K562 (cell line): ENCODE results near the gene MMEL1. TPM values are rescaled to one million over a fixed set of nuclear protein-coding genes. Genes with fewer than 3 reads are reported as not detected.
A peak's percentile ranks its signal among the peaks of the same experiment; 100 is the strongest.

Experiments
- ATF7 ChIP-seq: fragments of 450-650 bp; IDR thresholded peaks from 2 replicates; pipeline ENCODE4 v1.7.1; 2014; ENCODE audit warnings: mild to moderate bottlenecking, moderate library complexity
- KLF1 ChIP-seq: fragments of 450-650 bp; IDR thresholded peaks from 2 replicates; pipeline ENCODE4 v1.6.1; 2016; ENCODE audit warnings: missing genetic modification characterization, missing compliant biosample characterization
- PTRF ChIP-seq: fragments of 450-650 bp; IDR thresholded peaks from 2 replicates; pipeline ENCODE4 v1.6.1; 2016; ENCODE audit warnings: mild to moderate bottlenecking, missing genetic modification characterization, missing compliant biosample characterization
- SNIP1 ChIP-seq: fragments of 450-650 bp; IDR thresholded peaks from 2 replicates; pipeline ENCODE4 v1.7.1; 2017; ENCODE audit warnings: low read depth, mild to moderate bottlenecking
- ZNF780A ChIP-seq: fragments of 250-450 bp; sonication (Bioruptor Pico); IDR thresholded peaks from 2 replicates; pipeline ENCODE4 v1.5.0; 2021; ENCODE audit warnings: mild to moderate bottlenecking
- polyA plus RNA-seq, 8 experiments: library from polyadenylated mRNA; depleted of rRNA in 4 of 8; stranded (reverse) in 5 of 8; unstranded in 3 of 8; fragments of >200 nt; fragmentation: Nextera tagmentation in 2 of 8; fragmentation: Illumina TruSeq in 1 of 8; extraction: Ambion mirVana in 2 of 8; extraction: Trizol in 1 of 8; gene quantifications; 2 replicates each; pipeline versions ENCODE4 v1.2.1 to v1.2.3, GENCODE V29; 2011 to 2014; ENCODE audit warnings: inconsistent platforms in 1 of 8, missing spikeins in 1 of 8
- total RNA-seq, 7 experiments: library from RNA; depleted of rRNA in 6 of 7; stranded (reverse); fragments of >200 nt in 6 of 7; fragmentation: Illumina TruSeq in 2 of 7; extraction: Trizol in 2 of 7; gene quantifications; 2 replicates each; pipeline versions ENCODE4 v1.2.1 to v1.2.3, GENCODE V29; 2011 to 2021; ENCODE audit warnings: low replicate concordance in 1 of 7
- TF ChIP-seq, protein P1 (sequence below): sonication (generic); formaldehyde crosslinking; IDR thresholded peaks from 2 replicates; pipeline ENCODE4 v1.8.0; 2023; ENCODE audit warnings: mild to moderate bottlenecking, missing genetic modification reagents
- TF ChIP-seq, protein P2 (sequence below), 2 experiments: IDR thresholded peaks; 2 replicates each; pipeline ENCODE4 v1.6.1; 2011; ENCODE audit warnings: borderline replicate concordance in 1 of 2, control low read depth in 1 of 2, low read depth in 1 of 2, low read length in 1 of 2, mild to moderate bottlenecking in 1 of 2, mixed read lengths in 1 of 2, moderate library complexity in 1 of 2; ENCODE audit not compliant: insufficient read depth in 1 of 2, insufficient read length in 1 of 2, poor library complexity in 1 of 2, severe bottlenecking in 1 of 2; ENCODE audit errors: extremely low read depth in 1 of 2
- TF ChIP-seq, protein P3 (sequence below), 2 experiments: fragments of 450-650 bp; IDR thresholded peaks; 2 replicates each; pipeline ENCODE4 v1.6.1; 2018; ENCODE audit warnings: mild to moderate bottlenecking in 2 of 2, low read depth in 1 of 2; ENCODE audit not compliant: partially characterized antibody in 2 of 2
- TF ChIP-seq, protein P4 (sequence below): fragments of 200-800 bp; sonication (Bioruptor generic); IDR thresholded peaks from 2 replicates; pipeline ENCODE4 v1.6.1; 2017; ENCODE audit warnings: missing genetic modification characterization, missing compliant biosample characterization

Gene MMEL1
- total and polyA plus RNA-seq, 9 of the 15 experiments (the other 6 are each of a cell fraction or from before 2014, with no cell fraction given) = not detected

DNA sequence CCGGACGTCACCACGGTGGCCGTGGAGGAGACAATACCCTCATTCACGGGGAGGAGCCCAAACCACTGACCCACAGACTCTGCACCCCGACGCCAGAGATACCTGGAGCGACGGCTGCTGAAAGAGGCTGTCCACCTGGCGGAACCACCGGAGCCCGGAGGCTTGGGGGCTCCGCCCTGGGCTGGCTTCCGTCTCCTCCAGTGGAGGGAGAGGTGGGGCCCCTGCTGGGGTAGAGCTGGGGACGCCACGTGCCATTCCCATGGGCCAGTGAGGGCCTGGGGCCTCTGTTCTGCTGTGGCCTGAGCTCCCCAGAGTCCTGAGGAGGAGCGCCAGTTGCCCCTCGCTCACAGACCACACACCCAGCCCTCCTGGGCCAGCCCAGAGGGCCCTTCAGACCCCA, 69.6 kb downstream of the MMEL1 start (continued):
- TF ChIP-seq, protein P1, sequence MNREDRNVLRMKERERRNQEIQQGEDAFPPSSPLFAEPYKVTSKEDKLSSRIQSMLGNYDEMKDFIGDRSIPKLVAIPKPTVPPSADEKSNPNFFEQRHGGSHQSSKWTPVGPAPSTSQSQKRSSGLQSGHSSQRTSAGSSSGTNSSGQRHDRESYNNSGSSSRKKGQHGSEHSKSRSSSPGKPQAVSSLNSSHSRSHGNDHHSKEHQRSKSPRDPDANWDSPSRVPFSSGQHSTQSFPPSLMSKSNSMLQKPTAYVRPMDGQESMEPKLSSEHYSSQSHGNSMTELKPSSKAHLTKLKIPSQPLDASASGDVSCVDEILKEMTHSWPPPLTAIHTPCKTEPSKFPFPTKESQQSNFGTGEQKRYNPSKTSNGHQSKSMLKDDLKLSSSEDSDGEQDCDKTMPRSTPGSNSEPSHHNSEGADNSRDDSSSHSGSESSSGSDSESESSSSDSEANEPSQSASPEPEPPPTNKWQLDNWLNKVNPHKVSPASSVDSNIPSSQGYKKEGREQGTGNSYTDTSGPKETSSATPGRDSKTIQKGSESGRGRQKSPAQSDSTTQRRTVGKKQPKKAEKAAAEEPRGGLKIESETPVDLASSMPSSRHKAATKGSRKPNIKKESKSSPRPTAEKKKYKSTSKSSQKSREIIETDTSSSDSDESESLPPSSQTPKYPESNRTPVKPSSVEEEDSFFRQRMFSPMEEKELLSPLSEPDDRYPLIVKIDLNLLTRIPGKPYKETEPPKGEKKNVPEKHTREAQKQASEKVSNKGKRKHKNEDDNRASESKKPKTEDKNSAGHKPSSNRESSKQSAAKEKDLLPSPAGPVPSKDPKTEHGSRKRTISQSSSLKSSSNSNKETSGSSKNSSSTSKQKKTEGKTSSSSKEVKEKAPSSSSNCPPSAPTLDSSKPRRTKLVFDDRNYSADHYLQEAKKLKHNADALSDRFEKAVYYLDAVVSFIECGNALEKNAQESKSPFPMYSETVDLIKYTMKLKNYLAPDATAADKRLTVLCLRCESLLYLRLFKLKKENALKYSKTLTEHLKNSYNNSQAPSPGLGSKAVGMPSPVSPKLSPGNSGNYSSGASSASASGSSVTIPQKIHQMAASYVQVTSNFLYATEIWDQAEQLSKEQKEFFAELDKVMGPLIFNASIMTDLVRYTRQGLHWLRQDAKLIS = no peak
- TF ChIP-seq, protein P2, sequence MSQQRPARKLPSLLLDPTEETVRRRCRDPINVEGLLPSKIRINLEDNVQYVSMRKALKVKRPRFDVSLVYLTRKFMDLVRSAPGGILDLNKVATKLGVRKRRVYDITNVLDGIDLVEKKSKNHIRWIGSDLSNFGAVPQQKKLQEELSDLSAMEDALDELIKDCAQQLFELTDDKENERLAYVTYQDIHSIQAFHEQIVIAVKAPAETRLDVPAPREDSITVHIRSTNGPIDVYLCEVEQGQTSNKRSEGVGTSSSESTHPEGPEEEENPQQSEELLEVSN (IDR thresholded peaks at IDR 0.05; ENCODE audit: borderline replicate concordance in 1 of 2, extremely low read depth in 1 of 2, insufficient read depth in 1 of 2, insufficient read length in 1 of 2, low read depth in 1 of 2, low read length in 1 of 2, poor library complexity in 1 of 2, severe bottlenecking in 1 of 2) = peak in 1 of 2 experiments; percentile 15
- TF ChIP-seq, protein P3, sequence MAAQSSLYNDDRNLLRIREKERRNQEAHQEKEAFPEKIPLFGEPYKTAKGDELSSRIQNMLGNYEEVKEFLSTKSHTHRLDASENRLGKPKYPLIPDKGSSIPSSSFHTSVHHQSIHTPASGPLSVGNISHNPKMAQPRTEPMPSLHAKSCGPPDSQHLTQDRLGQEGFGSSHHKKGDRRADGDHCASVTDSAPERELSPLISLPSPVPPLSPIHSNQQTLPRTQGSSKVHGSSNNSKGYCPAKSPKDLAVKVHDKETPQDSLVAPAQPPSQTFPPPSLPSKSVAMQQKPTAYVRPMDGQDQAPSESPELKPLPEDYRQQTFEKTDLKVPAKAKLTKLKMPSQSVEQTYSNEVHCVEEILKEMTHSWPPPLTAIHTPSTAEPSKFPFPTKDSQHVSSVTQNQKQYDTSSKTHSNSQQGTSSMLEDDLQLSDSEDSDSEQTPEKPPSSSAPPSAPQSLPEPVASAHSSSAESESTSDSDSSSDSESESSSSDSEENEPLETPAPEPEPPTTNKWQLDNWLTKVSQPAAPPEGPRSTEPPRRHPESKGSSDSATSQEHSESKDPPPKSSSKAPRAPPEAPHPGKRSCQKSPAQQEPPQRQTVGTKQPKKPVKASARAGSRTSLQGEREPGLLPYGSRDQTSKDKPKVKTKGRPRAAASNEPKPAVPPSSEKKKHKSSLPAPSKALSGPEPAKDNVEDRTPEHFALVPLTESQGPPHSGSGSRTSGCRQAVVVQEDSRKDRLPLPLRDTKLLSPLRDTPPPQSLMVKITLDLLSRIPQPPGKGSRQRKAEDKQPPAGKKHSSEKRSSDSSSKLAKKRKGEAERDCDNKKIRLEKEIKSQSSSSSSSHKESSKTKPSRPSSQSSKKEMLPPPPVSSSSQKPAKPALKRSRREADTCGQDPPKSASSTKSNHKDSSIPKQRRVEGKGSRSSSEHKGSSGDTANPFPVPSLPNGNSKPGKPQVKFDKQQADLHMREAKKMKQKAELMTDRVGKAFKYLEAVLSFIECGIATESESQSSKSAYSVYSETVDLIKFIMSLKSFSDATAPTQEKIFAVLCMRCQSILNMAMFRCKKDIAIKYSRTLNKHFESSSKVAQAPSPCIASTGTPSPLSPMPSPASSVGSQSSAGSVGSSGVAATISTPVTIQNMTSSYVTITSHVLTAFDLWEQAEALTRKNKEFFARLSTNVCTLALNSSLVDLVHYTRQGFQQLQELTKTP (IDR thresholded peaks at IDR 0.05; ENCODE audit: low read depth in 1 of 2, partially characterized antibody in 2 of 2) = no peak
- TF ChIP-seq KLF1 (0 out of 2 replicates have a peak, but pooled peaks have one; percentile 16), PTRF (tag) (no peak), SNIP1 (no peak), ATF7 (no peak), ZNF780A (no peak)
- TF ChIP-seq, protein P4, sequence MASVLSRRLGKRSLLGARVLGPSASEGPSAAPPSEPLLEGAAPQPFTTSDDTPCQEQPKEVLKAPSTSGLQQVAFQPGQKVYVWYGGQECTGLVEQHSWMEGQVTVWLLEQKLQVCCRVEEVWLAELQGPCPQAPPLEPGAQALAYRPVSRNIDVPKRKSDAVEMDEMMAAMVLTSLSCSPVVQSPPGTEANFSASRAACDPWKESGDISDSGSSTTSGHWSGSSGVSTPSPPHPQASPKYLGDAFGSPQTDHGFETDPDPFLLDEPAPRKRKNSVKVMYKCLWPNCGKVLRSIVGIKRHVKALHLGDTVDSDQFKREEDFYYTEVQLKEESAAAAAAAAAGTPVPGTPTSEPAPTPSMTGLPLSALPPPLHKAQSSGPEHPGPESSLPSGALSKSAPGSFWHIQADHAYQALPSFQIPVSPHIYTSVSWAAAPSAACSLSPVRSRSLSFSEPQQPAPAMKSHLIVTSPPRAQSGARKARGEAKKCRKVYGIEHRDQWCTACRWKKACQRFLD = no peak
